T follicular helper cell (primary cell): Measurements from ENCODE around the gene NUPR2.
"Not testable (repeated sequence)": the region's sequence is repeated elsewhere in the genome, so short reads cannot be mapped to it uniquely, and the experiment has no call there.

Source experiments
- DNase-seq: peaks from one replicate; pipeline ENCODE4 v3.0.0-alpha.2; 2020; ENCODE audit warnings: low read depth
- total RNA-seq, 2 experiments: gene quantifications; one replicate each; lab custom pipeline; 2026; lab: John Stamatoyannopoulos, UW

NUPR2 gene, protein sequence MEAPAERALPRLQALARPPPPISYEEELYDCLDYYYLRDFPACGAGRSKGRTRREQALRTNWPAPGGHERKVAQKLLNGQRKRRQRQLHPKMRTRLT
- 0.09 to 0.12 reads per million in 2 experiments for total RNA-seq

DNA sequence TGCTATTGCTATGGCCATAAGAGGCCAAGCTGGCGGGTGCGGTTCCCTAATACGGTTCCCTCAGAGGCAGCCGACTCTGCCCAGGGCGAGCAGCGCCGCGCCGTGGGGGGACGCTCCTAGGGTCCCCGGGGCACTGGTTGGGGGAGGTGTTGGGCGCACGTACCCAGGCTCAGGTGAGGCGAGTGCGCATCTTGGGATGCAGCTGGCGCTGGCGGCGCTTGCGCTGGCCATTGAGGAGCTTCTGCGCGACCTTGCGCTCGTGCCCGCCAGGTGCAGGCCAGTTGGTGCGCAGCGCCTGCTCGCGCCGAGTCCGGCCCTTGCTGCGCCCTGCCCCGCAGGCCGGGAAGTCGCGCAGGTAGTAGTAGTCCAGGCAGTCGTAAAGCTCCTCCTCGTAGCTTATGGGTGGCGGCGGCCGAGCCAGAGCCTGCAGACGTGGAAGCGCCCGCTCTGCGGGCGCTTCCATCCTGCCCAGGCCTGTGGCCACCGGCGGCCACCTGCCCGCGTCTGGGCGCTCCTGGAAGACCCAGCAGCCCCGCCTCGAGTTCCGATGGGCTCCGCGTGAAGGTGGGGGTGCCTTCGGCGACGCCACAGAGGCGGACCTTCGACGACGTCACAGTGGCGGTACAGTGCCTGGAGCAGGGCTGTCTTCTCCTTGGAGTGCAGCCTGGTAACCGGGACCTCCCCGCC is at the start of gene NUPR2:
Gene NUPR2 (minus strand): TSS at position 566 of the 687 bp plus-strand sequence. CDS start 103 bp downstream, at position 463.
- DNase-seq, result no peak

DNA sequence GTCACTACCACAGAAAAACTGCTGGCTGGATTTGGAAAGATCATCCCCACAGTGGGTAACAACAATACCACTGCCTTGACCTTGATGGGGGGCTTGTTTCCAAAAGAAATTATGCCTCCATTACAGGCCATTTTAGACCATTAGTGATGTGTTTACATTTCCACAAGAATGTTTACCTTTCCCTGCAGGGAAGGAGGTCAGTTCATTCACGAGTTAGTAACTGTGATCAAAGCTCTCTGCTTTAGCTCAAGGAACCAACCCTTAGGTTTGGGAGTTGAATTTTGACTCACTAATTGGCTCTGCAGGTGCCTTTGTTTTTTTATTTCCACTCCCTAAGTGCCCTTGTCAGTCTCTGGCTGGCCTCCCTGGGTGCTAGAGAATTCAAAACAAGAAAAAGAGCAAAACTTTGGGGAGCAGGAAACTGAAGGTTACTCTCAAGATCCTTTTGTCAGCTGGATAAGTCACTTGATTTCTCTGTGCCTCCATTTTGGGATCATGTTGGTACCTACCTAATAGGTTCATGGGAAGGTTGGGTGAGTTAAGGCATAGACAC is 41.1 kb upstream of the NUPR2 start:
- no peak for DNase-seq

DNA sequence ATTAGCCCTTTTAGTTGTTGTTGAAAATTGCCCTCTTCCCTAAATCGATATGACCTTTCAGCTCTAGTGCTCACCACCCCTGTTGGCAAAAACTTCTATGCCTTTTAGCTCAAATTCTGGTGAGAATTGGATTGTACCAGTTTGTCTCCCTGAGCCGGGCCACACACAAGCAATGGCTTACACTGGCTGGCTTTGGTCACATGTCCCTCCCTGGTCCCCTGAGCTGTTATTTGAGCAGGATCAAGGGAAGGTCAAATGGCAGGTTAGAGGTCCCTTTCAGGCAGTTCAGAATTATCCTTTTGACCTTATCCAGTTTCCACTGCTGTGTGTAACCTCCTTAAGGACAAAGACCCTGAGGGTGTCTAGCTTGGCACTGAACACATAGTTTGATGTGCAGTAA is 14.8 kb upstream of the NUPR2 start:
- DNase-seq, result not testable (repeated sequence)

DNA sequence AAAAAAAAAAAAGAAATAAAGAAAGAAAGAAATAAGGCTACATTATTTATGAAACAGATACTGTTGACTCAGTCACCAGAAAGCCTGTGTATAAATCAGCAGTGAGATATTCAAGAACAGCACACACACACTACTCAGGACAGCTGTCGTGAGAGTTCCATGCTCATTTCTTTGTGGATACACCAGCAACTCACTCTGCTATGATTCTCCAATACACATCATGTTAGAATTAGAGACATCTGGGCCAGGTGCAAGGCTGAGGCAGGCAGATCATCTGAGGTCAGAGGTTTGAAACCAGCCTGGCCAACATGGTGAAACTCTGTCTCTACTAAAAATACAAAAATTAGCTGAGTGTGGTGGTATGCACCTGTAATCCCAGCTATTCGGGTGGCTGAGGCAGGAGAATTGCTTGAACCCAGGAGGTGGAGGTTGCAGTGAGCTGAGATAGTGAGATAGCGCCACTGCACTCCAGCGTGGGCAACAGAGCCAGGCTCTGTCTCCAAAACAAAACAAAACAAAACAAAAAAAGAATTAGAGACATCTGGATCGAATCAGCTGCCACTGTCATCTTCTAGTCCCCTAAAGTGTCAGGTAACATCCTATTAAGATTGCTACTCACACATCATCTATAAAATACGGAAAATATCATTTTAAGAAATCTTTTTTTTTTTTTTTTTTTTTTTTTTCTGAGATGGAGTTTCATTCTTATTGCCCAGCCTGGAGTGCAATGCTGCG is 11.2 kb upstream of the NUPR2 start:
- DNase-seq, result no peak

DNA sequence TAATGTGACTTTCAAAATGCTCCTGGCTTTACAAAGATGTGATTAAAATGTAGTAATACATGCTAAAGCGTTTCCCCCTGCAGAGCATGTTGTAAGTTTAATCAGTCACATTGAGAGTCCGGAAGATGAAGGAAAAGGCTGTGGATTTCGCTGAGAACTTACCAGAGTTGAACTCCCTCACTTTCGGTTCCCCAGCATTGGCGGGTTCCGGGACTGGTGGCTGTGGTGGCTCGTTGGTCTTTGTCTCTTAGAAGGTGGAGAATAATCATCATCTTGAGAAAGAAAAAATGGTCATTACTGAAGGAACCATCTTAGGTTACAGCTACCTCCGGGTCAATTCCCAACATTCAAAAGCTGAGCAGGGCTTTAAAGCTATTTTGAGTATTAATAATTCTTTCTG is 9.6 kb upstream of the NUPR2 start:
- DNase-seq, result no peak

DNA sequence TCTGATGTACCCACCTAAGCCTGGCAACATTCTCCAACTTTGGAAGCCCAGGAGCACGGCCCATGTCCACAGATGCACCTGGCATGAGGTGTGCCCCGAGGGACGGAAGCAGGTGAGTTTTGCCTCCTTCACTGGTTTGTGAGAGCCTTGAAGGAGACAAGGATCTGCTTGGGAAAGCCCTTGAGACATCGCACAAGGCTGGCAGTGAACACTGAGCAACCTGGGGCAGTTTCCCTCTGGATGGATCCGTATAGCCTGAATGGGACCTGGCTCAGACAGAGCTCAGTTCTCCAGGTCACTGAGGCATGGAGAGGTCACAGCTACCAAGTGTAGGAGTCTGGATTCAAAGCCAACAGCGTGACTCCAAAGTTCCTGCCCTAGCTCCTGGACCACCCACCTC is 8.8 kb upstream of the NUPR2 start:
- DNase-seq, result no peak

DNA sequence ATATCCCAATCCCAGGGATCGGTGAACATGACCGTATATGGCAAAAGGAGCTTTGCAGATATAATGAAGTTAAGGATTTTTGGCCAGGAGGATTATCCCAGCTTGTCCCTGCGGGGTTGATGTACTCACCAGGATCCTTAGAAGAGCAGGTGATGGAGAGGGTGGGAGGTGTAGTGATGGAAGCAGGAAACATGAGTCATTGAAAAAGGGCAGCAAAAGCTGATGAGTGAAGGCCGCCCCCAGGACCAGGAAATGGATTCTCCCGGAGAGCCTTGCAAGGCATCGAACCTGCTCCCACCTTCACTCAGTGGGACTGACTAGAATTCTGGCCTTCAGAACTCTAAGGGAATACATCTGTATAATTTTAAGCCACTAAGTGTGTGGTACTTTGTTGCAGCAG is 5.2 kb upstream of the NUPR2 start:
- no peak for DNase-seq

DNA sequence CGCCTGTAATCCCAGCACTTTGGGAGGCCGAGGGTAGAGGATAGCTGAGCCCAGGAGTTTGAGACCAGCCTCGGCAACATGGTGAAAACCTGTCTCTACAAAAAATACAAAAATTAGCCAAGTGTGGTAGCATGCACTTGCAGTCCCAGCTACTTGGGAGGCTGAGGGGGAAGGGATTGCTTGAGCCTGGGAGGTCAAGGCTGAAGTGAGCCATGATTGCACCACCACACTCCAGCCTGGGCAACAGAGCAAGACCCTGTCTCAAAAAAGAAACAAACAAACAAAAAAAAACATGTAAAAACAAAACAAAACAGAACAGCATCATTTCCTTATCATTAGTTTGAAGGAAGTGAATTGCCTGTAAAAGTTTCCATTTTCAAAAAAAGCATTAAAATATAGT is 4.0 kb downstream of the NUPR2 start:
- DNase-seq, result not testable (repeated sequence)

DNA sequence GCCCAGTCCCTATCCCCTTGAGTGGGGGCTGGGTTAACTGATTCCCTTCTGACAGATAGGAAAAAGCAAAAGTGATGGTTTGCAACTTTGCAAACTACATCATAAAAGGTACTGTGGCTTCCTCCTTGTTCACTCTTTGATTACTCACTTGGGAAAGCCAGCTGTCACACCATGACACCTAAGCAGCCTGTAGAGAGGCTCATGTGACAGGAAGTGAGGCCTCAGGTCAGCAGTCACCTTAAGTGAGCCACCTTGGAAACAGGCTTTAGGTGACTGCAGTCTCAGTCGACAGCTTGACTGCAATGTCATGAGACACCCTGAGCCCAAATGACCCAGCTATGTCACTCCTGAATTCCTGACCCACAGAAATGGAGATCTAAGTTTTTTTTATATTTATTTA is 5.6 kb downstream of the NUPR2 start:
- no peak for DNase-seq

DNA sequence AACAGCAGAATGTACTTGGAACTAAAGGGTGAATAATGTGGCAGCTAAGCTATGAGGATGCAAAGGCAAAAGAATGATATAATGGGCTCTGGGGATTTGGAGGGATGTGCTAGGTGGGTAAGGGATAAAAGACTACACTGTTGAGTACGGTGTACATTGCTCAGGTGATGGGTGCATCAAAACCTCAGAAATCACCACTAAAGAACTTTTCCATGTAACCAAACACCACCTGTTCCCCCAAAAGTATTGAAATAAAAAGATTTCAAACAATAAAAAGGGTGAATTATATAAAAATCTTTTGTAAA is 8.3 kb downstream of the NUPR2 start:
- DNase-seq, result no peak

DNA sequence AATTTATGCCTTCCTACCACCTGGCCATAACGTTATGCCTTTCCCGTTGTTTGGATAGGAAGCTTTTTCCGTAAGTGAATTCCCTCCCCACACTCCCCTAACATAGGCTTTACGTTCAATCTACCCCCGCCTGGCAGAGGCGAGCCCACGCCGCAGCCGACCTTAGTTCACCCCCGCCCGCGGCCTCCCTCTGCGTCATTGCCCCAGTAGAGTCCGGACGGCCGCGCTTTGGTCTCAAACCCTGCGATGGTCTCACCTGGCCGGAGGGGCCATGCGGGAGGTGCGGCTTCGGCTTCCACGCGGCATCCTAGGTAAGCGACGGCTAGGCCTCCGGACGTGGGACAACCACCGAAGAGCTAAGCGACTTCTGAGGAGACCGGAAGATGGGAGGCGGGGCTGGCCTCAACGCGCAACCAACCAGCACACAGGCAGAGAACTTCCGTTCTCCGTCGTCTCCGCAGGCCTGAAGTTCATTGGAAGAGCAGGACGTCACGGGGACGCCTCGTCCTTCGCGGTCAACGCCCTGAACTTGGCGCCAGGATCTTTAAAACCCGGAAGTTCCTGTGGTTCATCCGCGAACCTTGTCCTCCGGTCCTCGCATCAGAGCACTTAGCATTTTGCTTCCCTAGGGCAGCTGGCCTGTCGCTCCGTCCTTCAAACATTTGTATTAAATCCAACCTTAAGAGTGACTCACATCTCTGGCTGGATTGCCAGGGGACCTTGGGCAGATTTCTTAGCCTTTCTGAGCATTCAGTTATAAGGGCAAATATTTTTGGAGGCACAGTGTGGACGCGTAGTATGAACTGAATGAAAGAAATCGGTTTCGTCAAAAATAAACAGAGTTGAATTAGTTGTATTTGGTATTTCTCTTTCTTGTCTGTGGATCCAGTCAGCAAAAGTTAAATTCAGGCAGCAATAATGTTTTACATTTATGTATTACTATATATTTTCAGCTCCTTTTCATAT is 9.8 kb downstream of the NUPR2 start, which contains the start of gene CHCHD2:
Gene CHCHD2 (minus strand): TSS at position 369 of the 966 bp plus-strand sequence. CDS start 63 bp downstream, at position 306.
- DNase-seq, result peak; percentile 90

DNA sequence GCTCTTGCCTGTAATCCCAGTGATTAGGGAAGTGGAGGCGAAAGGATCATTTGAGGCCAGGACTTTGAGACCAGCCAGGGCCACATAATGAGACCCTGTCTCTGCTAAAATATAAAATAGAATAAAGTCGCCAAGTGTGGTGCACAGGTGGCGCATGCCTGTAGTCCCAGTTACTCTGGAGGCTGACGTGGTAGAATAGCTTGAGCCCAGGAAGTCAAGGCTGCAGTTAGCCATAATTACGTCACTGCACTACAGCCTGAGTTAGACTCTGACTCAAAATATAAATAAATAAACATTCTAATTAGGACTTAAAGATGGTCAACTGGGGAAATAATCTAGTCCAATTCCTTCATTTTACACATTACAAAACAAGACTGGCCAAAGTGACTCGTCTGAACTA is 10.7 kb downstream of the NUPR2 start:
- DNase-seq, result peak; percentile 17

DNA sequence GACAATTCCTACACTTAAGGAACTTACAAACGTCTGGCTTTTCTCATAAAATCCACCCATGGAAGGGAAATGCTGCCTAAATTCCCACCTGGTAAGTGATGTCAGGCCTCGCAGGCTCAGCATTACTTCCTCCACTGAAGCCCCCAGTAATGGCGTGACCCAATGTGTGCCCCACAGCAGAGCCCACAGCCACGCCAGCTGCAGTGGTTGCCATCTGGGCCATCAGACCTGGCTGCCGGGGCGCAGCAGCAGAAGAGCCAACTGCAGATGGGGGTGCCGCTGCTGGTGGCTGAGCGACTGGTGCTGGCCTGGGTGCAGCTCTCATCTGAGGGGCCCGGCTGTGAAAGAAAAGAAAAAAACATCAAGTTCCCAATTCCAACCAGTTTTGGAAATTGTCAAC is 12.1 kb downstream of the NUPR2 start:
- not testable (repeated sequence) for DNase-seq

DNA sequence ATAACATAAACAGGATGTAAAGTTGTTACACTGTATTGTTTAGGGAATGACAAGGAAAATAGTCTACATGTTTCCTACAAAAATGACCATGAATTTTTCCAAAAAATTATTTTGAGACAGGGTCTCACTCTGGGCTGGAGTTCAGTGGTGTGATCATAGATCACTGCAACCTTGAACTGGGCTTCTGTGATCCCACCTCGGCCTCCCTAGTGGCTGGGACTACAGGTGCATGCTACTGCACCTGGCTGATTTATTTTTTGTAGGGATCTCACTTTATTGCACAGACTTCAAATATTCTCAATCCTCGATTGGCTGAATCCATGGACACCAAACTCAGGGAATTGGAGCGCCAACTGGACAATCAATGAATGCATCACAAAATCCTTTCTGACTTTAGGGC is 16.6 kb downstream of the NUPR2 start:
- no peak for DNase-seq

DNA sequence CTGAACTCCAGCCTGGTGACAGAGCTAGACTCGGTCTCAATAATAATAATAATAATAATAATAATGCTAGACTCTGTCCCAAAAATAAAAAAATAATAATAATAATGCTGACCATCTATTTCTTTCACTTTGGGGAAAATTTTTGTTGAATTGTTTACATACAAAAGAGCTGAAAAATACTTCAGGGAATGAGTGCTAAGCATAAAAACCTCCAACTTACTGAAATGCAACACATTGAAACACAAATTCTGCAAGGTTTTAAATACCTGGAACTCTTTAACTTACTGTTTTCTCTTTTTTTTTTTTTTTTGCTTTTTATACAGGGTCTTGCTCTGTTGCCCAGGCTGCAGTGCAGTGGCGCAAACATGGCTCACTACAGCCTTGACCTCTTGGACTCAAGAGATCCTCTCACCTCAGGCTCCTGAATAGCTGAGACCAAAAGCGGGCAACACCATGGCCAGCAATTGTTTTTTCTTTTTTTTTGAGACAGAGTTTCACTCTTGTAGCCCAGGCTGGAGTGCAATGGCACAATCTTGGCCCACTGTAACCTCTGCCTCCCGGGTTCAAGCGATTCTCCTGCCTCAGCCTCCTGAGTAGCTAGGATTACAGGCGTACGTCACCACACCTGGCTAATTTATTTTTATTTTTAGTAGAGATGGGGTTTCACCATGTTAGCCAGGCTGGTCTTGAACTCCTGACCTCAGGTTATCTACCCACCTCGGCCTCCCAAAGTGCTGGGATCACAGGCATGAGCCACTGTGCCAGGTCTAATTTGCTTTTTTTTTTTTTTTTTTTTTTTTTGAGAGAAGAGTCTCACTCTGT is 17.8 kb downstream of the NUPR2 start:
- DNase-seq, result not testable (repeated sequence)

DNA sequence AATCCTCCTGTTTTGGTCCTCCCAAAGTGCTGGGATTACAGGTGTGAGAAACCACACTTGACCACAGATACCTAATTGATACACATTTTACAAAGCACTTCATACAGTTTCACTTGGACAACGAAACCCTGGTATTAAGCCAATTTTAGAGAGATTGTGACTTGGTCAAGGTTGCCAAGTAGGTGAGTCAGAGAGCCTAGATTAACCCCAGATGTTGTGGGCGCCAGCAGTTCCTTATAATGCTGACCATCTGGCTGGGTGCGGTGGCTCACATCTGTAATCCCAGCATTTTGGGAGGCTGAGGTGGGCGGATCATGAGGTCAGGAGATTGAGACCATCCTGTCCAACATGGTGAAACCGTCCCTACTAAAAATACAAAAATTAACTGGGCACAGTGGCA is 18.5 kb downstream of the NUPR2 start:
- no peak for DNase-seq

DNA sequence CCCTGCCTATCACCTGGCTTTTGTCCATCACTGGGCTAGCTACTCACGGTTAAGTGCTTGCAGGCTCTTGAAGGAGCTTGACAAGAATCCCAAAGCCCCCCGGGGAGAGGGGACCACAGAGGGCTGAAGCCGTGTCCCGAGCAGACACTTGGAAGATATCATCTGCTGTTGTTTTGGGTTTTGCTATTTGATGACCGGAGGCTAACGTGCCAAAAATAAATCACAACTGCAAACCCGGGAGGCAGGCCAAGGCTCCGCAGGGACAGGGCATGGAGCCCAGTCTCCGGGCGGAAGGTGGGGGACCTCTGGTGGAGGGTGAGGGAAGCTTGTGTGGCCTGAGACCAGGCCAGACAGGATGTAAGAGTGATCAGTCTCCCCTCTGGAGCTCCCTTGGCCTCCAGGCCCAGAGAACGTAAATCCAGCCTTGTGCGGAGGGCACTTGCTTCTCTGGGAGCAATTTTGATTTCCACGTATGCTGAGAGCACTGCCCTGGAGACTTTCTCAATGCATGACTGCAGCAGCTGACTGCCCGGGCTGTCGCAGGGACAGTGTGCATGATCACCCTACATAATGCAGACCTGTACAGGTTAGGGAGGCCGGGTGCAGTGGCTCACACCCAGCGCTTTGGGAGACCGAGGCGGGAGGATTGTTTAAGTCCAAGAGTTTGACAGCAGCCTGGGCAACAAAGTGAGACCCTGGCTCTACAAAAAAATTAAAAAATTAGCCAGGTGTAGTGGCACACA is 23.3 kb downstream of the NUPR2 start, which contains the start of gene PHKG1:
Gene PHKG1 (minus strand): TSS at position 164 of the 743 bp plus-strand sequence. CDS start 4,011 bp downstream, outside the sequence.
- no peak for DNase-seq

DNA sequence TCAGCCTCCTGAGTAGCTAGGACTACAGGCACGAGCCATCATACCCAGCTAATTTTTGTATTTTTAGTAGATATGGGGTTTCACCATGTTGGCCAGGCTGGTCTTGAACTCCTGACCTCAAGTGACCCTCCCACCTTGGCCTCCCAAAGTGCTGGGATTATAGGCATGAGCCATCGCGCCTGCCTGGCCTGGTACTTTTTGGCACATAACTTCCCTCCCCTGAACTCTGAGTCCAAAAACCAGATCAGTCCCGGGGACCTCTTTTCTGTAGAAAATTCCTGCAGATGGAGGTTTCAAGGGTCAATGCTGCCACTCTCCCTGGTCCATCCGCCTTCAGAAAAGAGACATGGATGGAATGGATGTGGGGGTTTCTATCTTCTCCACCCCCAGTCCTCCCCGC is 23.8 kb downstream of the NUPR2 start:
- not testable (repeated sequence) for DNase-seq

DNA sequence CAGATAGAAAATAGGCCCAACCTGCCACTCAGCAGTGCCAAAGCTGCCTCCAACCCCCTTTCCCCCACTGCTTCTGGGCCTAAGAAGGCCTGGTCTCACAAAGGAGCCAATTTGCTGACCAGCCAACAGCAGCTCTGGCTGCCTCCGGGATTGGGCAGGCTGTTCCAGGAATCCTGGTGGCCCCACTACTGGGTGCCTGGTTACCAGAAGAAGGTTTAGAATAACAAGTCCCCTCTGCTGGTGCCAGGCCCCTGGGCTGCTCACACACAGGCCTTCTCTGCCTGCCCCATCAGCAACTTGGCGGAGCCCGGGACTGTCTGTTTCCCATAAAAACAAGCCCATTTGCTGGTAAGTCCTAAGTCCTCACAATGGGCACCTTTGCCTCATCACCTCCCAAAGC is 24.6 kb downstream of the NUPR2 start:
- no peak for DNase-seq

DNA sequence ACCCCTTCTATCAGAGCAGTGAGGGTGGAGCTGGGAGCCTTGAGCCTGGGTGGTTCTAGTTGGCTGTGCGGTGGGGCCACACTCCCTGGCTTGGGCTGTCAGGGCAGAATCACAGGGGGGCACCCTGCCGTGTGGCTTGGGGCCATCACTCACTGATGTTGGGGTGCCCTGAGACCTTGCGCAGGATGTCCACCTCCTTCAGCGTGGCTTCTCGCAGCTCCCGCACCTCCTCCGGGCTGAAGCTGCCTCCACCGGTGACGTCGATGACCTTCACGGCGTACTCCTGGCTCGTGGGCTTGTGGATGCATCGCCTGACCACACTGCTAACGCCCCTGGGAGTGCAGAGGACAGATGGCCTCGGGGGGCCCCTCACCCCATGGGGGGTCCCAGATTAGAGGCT is 28.8 kb downstream of the NUPR2 start:
- DNase-seq, result no peak
